ENCODE measurements around the gene CDK11B. TPM values are rescaled to one million over a fixed set of nuclear protein-coding genes. Genes with fewer than 3 reads are reported as not detected.
"Not testable (repeated sequence)": the region's sequence is repeated elsewhere in the genome, so short reads cannot be mapped to it uniquely, and the experiment has no call there.

CDK11B gene
- total RNA-seq, 1 donor from 2014 or later, result 32.1 TPM

- H3K27ac Mint-ChIP-seq; intact Hi-C loops (cut with micrococcal nuclease); H3K27me3 Mint-ChIP-seq (ENCODE audit: low read depth); DNase-seq (ENCODE audit: low spot score); H3K4me3 Mint-ChIP-seq (ENCODE audit: low read depth); H3K9me3 Mint-ChIP-seq: not testable (repeated sequence)
- Mint-ChIP-seq H3K4me1 (ENCODE audit: low read depth) (peaks cover 20% of the 10 kb centered on the region), H3K36me3 (ENCODE audit: low read depth) (peaks cover 12% of the 10 kb centered on the region)
These were observed 17.3 kb upstream of the CDK11B start for GRCh38 chr1:1676087-1676486.

GRCh38 chr1:1675218-1675617 is 16.4 kb upstream of the CDK11B start:
- peaks cover 20% of the 10 kb centered on the region for H3K4me1 Mint-ChIP-seq (ENCODE audit: low read depth)
- intact Hi-C loops (cut with micrococcal nuclease); H3K4me3 Mint-ChIP-seq (ENCODE audit: low read depth): not testable (repeated sequence)

DNA sequence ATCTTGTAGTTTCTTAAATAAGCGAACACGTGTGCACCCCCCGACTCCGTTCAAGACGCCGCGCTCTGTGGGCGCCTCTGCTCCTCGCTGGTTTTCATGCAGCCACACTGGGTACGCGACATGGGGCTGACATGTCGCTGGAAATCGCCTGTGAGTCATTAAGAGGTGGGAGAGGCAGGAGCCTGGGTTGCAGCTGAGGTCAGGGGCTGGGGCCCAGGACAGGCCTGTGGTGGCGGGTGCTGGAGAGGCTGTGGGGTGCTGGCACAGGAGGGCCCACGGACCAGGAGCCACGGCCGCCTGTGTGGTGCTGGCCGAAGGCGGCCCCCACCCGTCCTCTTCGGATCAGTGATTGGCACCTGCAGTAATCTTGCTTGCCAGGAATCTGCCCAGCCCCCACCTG is 16.0 kb upstream of the CDK11B start:
- H3K9me3 Mint-ChIP-seq; intact Hi-C loops (cut with micrococcal nuclease); H3K27ac Mint-ChIP-seq; H3K27me3 Mint-ChIP-seq (ENCODE audit: low read depth); H3K4me3 Mint-ChIP-seq (ENCODE audit: low read depth); DNase-seq (ENCODE audit: low spot score): not testable (repeated sequence)
- Mint-ChIP-seq H3K36me3 (ENCODE audit: low read depth) (peaks cover 15% of the 10 kb centered on the region), H3K4me1 (ENCODE audit: low read depth) (peaks cover 20% of the 10 kb centered on the region)

More at GRCh38 chr1:1675218-1675617, 16.4 kb upstream of the CDK11B start:
- not testable (repeated sequence) for H3K27ac Mint-ChIP-seq; H3K27me3 Mint-ChIP-seq (ENCODE audit: low read depth); H3K9me3 Mint-ChIP-seq; DNase-seq (ENCODE audit: low spot score)
- H3K36me3 Mint-ChIP-seq (ENCODE audit: low read depth), result peaks cover 13% of the 10 kb centered on the region

- peaks cover 4% of the 10 kb centered on the region for H3K4me1 Mint-ChIP-seq (ENCODE audit: low read depth)
- H3K27me3 Mint-ChIP-seq (ENCODE audit: low read depth), result no peaks in the 10 kb centered on the region
- intact Hi-C loops (cut with micrococcal nuclease), result no loop called here
- no peak overlapping the region for H3K27ac Mint-ChIP-seq
- no peaks in the 10 kb centered on the region for H3K9me3 Mint-ChIP-seq
- no peak overlapping the region for H3K4me3 Mint-ChIP-seq (ENCODE audit: low read depth)
- peaks cover 15% of the 10 kb centered on the region for H3K36me3 Mint-ChIP-seq (ENCODE audit: low read depth)
- no peak for DNase-seq (ENCODE audit: low spot score)
These were observed 13.6 kb upstream of the CDK11B start for GRCh38 chr1:1672181-1672965.

DNA sequence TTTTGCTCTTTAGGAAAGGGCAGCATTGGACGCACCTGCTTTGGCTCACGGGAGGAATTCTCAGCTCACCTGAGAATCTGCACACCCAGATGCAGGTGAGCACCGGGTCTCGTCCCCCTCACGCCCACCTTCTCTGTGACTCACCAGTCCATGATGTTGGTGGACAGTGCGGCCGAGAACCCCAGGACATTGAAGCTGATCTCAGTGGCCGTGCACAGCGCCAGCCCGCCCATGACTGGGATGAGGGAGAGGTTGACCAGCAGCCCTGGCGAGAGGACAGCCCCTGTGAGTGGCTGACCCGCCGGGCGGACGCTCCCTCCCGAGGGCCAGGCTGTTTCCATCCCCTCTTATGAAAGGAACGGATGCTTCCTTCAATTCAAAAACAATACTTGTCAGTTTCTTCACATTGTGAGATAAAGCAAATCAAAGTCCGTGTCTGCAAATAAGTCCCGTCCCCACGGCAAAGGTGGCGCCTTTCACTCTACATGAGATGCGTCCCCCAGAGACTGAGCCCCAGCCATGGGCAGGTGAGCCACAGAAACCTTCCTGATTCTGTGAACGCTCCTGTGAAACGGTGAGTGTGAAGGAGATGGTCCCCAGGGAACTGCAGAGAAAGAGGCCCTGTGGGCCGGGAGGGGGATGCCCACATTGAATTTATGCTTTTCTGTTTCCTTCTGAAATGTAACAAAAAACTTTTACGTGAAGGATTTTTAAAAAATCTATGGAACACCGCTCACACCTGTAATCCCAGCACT is 12.7 kb upstream of the CDK11B start:
- Mint-ChIP-seq H3K4me1 (ENCODE audit: low read depth) (peaks cover 2% of the 10 kb centered on the region), H3K36me3 (ENCODE audit: low read depth) (peaks cover 16% of the 10 kb centered on the region), H3K9me3 (no peaks in the 10 kb centered on the region), H3K27me3 (ENCODE audit: low read depth) (no peaks in the 10 kb centered on the region), H3K27ac (no peak overlapping the region), H3K4me3 (ENCODE audit: low read depth) (no peak overlapping the region)
- no peak for DNase-seq (ENCODE audit: low spot score)
- intact Hi-C loops (cut with micrococcal nuclease), result no loop called here

DNA sequence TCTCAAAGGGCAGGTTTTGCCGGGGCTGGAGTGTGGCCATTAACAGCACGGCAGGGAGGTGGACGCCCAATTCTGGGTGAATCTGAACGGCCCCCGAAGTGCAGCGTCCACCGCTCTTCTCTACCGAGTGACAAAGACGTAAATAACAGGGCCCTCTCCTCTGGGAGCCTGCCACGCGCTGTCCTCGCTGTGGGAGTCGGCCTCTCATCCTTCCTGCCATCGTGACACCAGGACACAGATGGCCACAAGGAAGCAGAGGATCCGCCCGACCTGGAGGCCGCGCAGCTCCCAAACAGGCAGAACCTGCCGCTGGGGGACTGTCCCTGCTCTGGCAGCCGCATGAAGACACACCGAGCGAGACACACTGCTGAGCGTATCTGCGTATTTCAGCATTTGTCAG is 12.1 kb upstream of the CDK11B start:
- Mint-ChIP-seq H3K27me3 (ENCODE audit: low read depth) (no peaks in the 10 kb centered on the region), H3K9me3 (no peaks in the 10 kb centered on the region), H3K27ac (no peak overlapping the region), H3K36me3 (ENCODE audit: low read depth) (peaks cover 16% of the 10 kb centered on the region), H3K4me3 (ENCODE audit: low read depth) (no peak overlapping the region), H3K4me1 (ENCODE audit: low read depth) (peaks cover 2% of the 10 kb centered on the region)
- DNase-seq (ENCODE audit: low spot score), result no peak
- intact Hi-C loops (cut with micrococcal nuclease), result no loop called here

- peaks cover 2% of the 10 kb centered on the region for H3K4me1 Mint-ChIP-seq (ENCODE audit: low read depth)
- peaks cover 16% of the 10 kb centered on the region for H3K36me3 Mint-ChIP-seq (ENCODE audit: low read depth)
- intact Hi-C loops (cut with micrococcal nuclease), result no loop called here
- H3K27ac Mint-ChIP-seq, result no peak overlapping the region
- H3K27me3 Mint-ChIP-seq (ENCODE audit: low read depth), result no peaks in the 10 kb centered on the region
- DNase-seq (ENCODE audit: low spot score), result no peak
- H3K4me3 Mint-ChIP-seq (ENCODE audit: low read depth), result no peak overlapping the region
- no peaks in the 10 kb centered on the region for H3K9me3 Mint-ChIP-seq
These were observed 10.9 kb upstream of the CDK11B start for GRCh38 chr1:1669468-1670440.

DNA sequence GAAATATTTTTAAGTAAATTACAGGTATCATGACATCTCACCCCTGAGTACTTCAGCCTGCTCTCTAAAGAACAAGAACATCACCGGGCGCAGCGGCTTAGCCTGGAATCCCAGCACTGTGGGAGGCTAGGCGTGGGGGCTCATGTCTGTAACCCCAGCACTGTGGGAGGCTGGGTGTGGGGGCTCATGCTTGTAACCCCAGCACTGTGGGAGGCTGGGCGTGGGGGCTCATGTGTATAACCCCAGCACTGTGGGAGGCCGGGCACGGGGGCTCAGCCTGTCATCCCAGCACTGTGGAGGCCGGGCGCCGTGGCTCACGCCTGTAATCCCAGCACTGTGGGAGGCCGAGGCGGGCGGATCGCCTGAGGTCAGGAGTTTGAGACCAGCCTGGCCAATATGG is 7.7 kb upstream of the CDK11B start:
- Mint-ChIP-seq H3K4me3 (ENCODE audit: low read depth) (no peak overlapping the region), H3K9me3 (no peaks in the 10 kb centered on the region), H3K36me3 (ENCODE audit: low read depth) (peaks cover 16% of the 10 kb centered on the region), H3K27ac (no peak overlapping the region), H3K27me3 (ENCODE audit: low read depth) (no peaks in the 10 kb centered on the region), H3K4me1 (ENCODE audit: low read depth) (peaks cover 2% of the 10 kb centered on the region)
- intact Hi-C loops (cut with micrococcal nuclease), result no loop called here
- DNase-seq (ENCODE audit: low spot score), result no peak

- Mint-ChIP-seq H3K36me3 (ENCODE audit: low read depth) (peaks cover 10% of the 10 kb centered on the region), H3K27me3 (ENCODE audit: low read depth) (no peaks in the 10 kb centered on the region), H3K4me3 (ENCODE audit: low read depth) (no peak overlapping the region)
These were observed 7.0 kb upstream of the CDK11B start for GRCh38 chr1:1665815-1666251.

GRCh38 chr1:1664941-1665814 is 6.4 kb upstream of the CDK11B start:
- Mint-ChIP-seq H3K9me3 (no peaks in the 10 kb centered on the region), H3K4me1 (ENCODE audit: low read depth) (peaks cover 4% of the 10 kb centered on the region), H3K4me3 (ENCODE audit: low read depth) (no peak overlapping the region), H3K27ac (no peak overlapping the region), H3K36me3 (ENCODE audit: low read depth) (peaks cover 10% of the 10 kb centered on the region), H3K27me3 (ENCODE audit: low read depth) (no peaks in the 10 kb centered on the region)
- intact Hi-C loops (cut with micrococcal nuclease), result no loop called here
- DNase-seq (ENCODE audit: low spot score), result no peak

More at GRCh38 chr1:1665815-1666251, 7.0 kb upstream of the CDK11B start:
- Mint-ChIP-seq H3K4me1 (ENCODE audit: low read depth) (peaks cover 4% of the 10 kb centered on the region), H3K27ac (no peak overlapping the region), H3K9me3 (no peaks in the 10 kb centered on the region)
- intact Hi-C loops (cut with micrococcal nuclease), result no loop called here
- no peak for DNase-seq (ENCODE audit: low spot score)

GRCh38 chr1:1664318-1664717 is 5.5 kb upstream of the CDK11B start:
- DNase-seq (ENCODE audit: low spot score); H3K4me1 Mint-ChIP-seq (ENCODE audit: low read depth); intact Hi-C loops (cut with micrococcal nuclease); H3K27me3 Mint-ChIP-seq (ENCODE audit: low read depth); H3K4me3 Mint-ChIP-seq (ENCODE audit: low read depth); H3K27ac Mint-ChIP-seq; H3K9me3 Mint-ChIP-seq; H3K36me3 Mint-ChIP-seq (ENCODE audit: low read depth): not testable (repeated sequence)
